Caco-2 (cell line): ENCODE data around the gene CIC. TPM values are rescaled to one million over a fixed set of nuclear protein-coding genes. Genes with fewer than 3 reads are reported as not detected.

Experiments
- BruUV-seq: library from RNA; stranded (reverse); fragments of 400-500 nt; replicated peaks from 2 replicates; lab custom pipeline; 2021; lab: Mats Ljungman, UMichigan
- CTCF ChIA-PET: fragments of 300-600 bp; sonication (Branson Sonifier 250); formaldehyde crosslinking; loops from one replicate; lab custom pipeline; 2022; ENCODE audit warnings: antibody characterized with exemption; lab: Charles Lee
- POLR2A ChIA-PET: fragments of 300-600 bp; sonication (Branson Sonifier 250); formaldehyde crosslinking; loops from one replicate; lab custom pipeline; 2022; ENCODE audit warnings: antibody characterized with exemption; lab: Charles Lee
- DNase-seq, 2 experiments: peaks; one replicate each; pipeline versions ENCODE4 v3.0.0 to v3.0.0-alpha.2; 2020 to 2022
- H3K27me3 ChIP-seq: replicated peaks from 2 replicates; pipeline ENCODE4 v1.6.0; 2011; ENCODE audit warnings: low read length; ENCODE audit not compliant: control insufficient read depth, insufficient read depth
- H3K36me3 ChIP-seq: 2 replicates; pipeline ENCODE4 v1.5.1; 2011; ENCODE audit warnings: low read length; ENCODE audit not compliant: control insufficient read depth, insufficient read depth
- H3K4me1 ChIP-seq: fragments of 250-450 bp; sonication (Bioruptor Pico); 2 replicates; pipeline ENCODE4 v1.5.1; 2020; ENCODE audit warnings: mild to moderate bottlenecking
- H3K4me3 ChIP-seq: 2 replicates; pipeline ENCODE4 v1.5.1; 2011; ENCODE audit warnings: low read depth, mild to moderate bottlenecking, control low read depth, low read length
- H3K9me3 ChIP-seq: fragments of 250-450 bp; sonication (Bioruptor Pico); 2 replicates; pipeline ENCODE4 v1.5.1; 2020; ENCODE audit warnings: mild to moderate bottlenecking, moderate library complexity
- H3K27ac Mint-ChIP-seq: one replicate; pipeline ENCODE4 v1.8.0; 2022; ENCODE audit warnings: mixed read lengths; ENCODE audit not compliant: unreplicated experiment
- H3K27me3 Mint-ChIP-seq: one replicate; pipeline ENCODE4 v1.8.0; 2022; ENCODE audit warnings: mixed read lengths; ENCODE audit not compliant: insufficient read depth, unreplicated experiment
- H3K36me3 Mint-ChIP-seq: one replicate; pipeline ENCODE4 v1.8.0; 2022; ENCODE audit warnings: mild to moderate bottlenecking, mixed read lengths; ENCODE audit not compliant: insufficient read depth, unreplicated experiment
- H3K4me1 Mint-ChIP-seq: one replicate; pipeline ENCODE4 v1.8.0; 2022; ENCODE audit warnings: low read depth, mixed read lengths; ENCODE audit not compliant: unreplicated experiment
- H3K4me3 Mint-ChIP-seq: one replicate; pipeline ENCODE4 v1.8.0; 2022; ENCODE audit warnings: mild to moderate bottlenecking, moderate library complexity, mixed read lengths; ENCODE audit not compliant: unreplicated experiment
- H3K9me3 Mint-ChIP-seq: one replicate; pipeline ENCODE4 v1.8.0; 2022; ENCODE audit warnings: mixed read lengths; ENCODE audit not compliant: unreplicated experiment
- intact Hi-C: fragments of 100-400 bp; cut with micrococcal nuclease; formaldehyde crosslinking; loops from one replicate; pipeline ENCODE4 v1.10.0; 2022; ENCODE audit not compliant: unreplicated experiment
- total RNA-seq: library from RNA; stranded (reverse); gene quantifications from 2 replicates; pipeline ENCODE4 v1.2.3, GENCODE V29; 2022
- TF ChIP-seq, protein P1 (sequence below), 2 experiments: fragments of 200-600 bp in 1 of 2; IDR thresholded peaks; 1 replicate in 1 of 2; 2 replicates in 1 of 2; pipeline versions ENCODE4 v1.5.1 to v1.8.0; 2011 to 2022; ENCODE audit warnings: antibody characterized with exemption in 1 of 2, control low read depth in 1 of 2, inconsistent platforms in 1 of 2, low read depth in 1 of 2, low read length in 1 of 2, mild to moderate bottlenecking in 1 of 2, moderate library complexity in 1 of 2; ENCODE audit not compliant: insufficient read depth in 1 of 2, severe bottlenecking in 1 of 2, unreplicated experiment in 1 of 2

Gene CIC
- total RNA-seq, 1 experiment from 2014 or later = 47.8 TPM

- peaks cover 18% of the 10 kb centered on the region for H3K4me1 Mint-ChIP-seq
- TF ChIP-seq, protein P1, sequence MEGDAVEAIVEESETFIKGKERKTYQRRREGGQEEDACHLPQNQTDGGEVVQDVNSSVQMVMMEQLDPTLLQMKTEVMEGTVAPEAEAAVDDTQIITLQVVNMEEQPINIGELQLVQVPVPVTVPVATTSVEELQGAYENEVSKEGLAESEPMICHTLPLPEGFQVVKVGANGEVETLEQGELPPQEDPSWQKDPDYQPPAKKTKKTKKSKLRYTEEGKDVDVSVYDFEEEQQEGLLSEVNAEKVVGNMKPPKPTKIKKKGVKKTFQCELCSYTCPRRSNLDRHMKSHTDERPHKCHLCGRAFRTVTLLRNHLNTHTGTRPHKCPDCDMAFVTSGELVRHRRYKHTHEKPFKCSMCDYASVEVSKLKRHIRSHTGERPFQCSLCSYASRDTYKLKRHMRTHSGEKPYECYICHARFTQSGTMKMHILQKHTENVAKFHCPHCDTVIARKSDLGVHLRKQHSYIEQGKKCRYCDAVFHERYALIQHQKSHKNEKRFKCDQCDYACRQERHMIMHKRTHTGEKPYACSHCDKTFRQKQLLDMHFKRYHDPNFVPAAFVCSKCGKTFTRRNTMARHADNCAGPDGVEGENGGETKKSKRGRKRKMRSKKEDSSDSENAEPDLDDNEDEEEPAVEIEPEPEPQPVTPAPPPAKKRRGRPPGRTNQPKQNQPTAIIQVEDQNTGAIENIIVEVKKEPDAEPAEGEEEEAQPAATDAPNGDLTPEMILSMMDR (IDR thresholded peaks at IDR 0.05; ENCODE audit: insufficient read depth in 1 of 2, low read depth in 1 of 2, low read length in 1 of 2, severe bottlenecking in 1 of 2, unreplicated experiment in 1 of 2) = no peak
- Histone ChIP-seq H3K36me3 (peaks cover 4% of the 10 kb centered on the region), H3K27me3 (no peaks in the 10 kb centered on the region), H3K9me3 (no peaks in the 10 kb centered on the region), H3K4me1 (peaks cover 6% of the 10 kb centered on the region; the same call in 1 of the 2 replicates), H3K4me3 (no peak overlapping the region)
- H3K4me3 Mint-ChIP-seq = no peak overlapping the region
- peak overlapping the region; percentile 59 for H3K27ac Mint-ChIP-seq
- H3K27me3 Mint-ChIP-seq = no peaks in the 10 kb centered on the region
- no TSS peak for BruUV-seq
- H3K36me3 Mint-ChIP-seq = peaks cover 89% of the 10 kb centered on the region
- POLR2A ChIA-PET = interaction anchor here (2.6 kb wide), 1 partner anchor 10 kb away, joined by 9 read pairs; the partner anchor contains the start of gene GSK3A
- intact Hi-C loops = no loop called here
- no peak for DNase-seq
- H3K9me3 Mint-ChIP-seq = no peaks in the 10 kb centered on the region
- CTCF ChIA-PET = no interaction called here
These were observed 35.9 kb upstream of the CIC start for GRCh38 chr19:42233106-42233505.

DNA sequence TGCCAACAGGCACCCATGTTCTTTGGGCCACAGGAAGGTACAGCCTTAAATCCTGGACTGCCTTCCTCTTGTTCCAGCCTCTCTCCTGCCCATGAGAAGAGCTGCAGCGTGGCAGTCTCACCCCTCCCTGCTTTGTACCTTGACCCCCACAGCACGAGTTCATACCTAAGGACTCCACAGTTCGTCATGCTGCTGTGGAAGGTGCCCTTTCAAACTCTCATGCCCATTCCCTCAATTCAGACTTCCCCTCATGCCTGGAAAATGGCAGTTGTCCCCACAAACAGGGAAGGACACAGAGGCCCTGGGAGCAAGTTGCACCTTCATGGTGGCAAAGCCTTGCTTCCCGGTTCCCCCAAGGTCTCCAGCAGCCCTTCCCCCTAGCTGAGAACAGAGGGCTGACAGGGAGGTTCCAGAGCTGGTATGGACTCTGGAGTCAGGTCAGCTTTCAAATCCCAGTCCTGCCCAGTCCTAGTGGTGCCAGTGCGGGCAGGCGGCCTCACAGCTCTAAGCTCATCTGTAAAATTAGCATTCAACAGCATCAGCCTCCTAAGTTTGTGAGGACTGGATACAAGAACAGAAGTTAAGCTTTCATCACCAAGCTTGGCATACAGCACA is 35.3 kb upstream of the CIC start:
- no peaks in the 10 kb centered on the region for H3K9me3 ChIP-seq
- no peaks in the 10 kb centered on the region for H3K9me3 Mint-ChIP-seq
- CTCF ChIA-PET = interaction anchor here (0.6 kb wide), 1 partner anchor 46 kb away, joined by 3 read pairs; no protein-coding TSS in a partner anchor

GRCh38 chr19:42234364-42234763 is 34.7 kb upstream of the CIC start:
- H3K27me3 Mint-ChIP-seq = no peaks in the 10 kb centered on the region
- Histone ChIP-seq H3K36me3 (peaks cover 4% of the 10 kb centered on the region), H3K4me1 (peaks cover 6% of the 10 kb centered on the region; the same call in 1 of the 2 replicates), H3K4me3 (no peak overlapping the region), H3K27me3 (no peaks in the 10 kb centered on the region), H3K9me3 (no peaks in the 10 kb centered on the region)
- peaks cover 87% of the 10 kb centered on the region for H3K36me3 Mint-ChIP-seq
- H3K4me1 Mint-ChIP-seq = peaks cover 18% of the 10 kb centered on the region
- no peak overlapping the region for H3K4me3 Mint-ChIP-seq
- BruUV-seq = no TSS peak
- no peaks in the 10 kb centered on the region for H3K9me3 Mint-ChIP-seq
- intact Hi-C loops = no loop called here
- ChIA-PET POLR2A (no interaction called here), CTCF (no interaction called here)
- TF ChIP-seq, protein P1 (IDR thresholded peaks at IDR 0.05; ENCODE audit: insufficient read depth in 1 of 2, low read depth in 1 of 2, low read length in 1 of 2, severe bottlenecking in 1 of 2, unreplicated experiment in 1 of 2) = no peak
- DNase-seq = no peak
- H3K27ac Mint-ChIP-seq = no peak overlapping the region

More for the DNA sequence above, 35.3 kb upstream of the CIC start:
- peaks cover 87% of the 10 kb centered on the region for H3K36me3 Mint-ChIP-seq
- peaks cover 18% of the 10 kb centered on the region for H3K4me1 Mint-ChIP-seq
- H3K27ac Mint-ChIP-seq = peak overlapping the region; percentile 59
- H3K4me3 Mint-ChIP-seq = no peak overlapping the region
- H3K36me3 ChIP-seq = peaks cover 4% of the 10 kb centered on the region
- no peak for DNase-seq
- BruUV-seq = no TSS peak
- intact Hi-C loops = no loop called here
- H3K4me1 ChIP-seq = peaks cover 6% of the 10 kb centered on the region; the same call in 1 of the 2 replicates
- no peak overlapping the region for H3K4me3 ChIP-seq
- TF ChIP-seq, protein P1 (IDR thresholded peaks at IDR 0.05; ENCODE audit: insufficient read depth in 1 of 2, low read depth in 1 of 2, low read length in 1 of 2, severe bottlenecking in 1 of 2, unreplicated experiment in 1 of 2) = no peak
- POLR2A ChIA-PET = interaction anchor here (2.6 kb wide), 1 partner anchor 9 kb away, joined by 9 read pairs; the partner anchor contains the start of gene GSK3A
- no peaks in the 10 kb centered on the region for H3K27me3 Mint-ChIP-seq
- H3K27me3 ChIP-seq = no peaks in the 10 kb centered on the region
